HG02970 (cell line): Measurements from ENCODE around the gene CYP2B6.
"Not testable (repeated sequence)": the region's sequence is repeated elsewhere in the genome, so short reads cannot be mapped to it uniquely, and the experiment has no call there.

Experiments
- ATAC-seq: cut with Tn5 transposase; IDR thresholded peaks from one replicate; pipeline ENCODE4 v1.9.1; 2021; ENCODE audit warnings: mild to moderate bottlenecking, moderate library complexity, moderate number of reproducible peaks; ENCODE audit not compliant: unreplicated experiment, low FRiP score

Gene CYP2B6

GRCh38 chr19:41029524-41030432 is 38.7 kb downstream of the CYP2B6 start:
- no peak for ATAC-seq

- ATAC-seq, result no peak
Measured at GRCh38 chr19:41030651-41031050, 39.6 kb downstream of the CYP2B6 start.

- ATAC-seq, result no peak
Measured at GRCh38 chr19:41031916-41032315, 40.8 kb downstream of the CYP2B6 start.

- not testable (repeated sequence) for ATAC-seq
Measured at GRCh38 chr19:41033324-41033723, 42.2 kb downstream of the CYP2B6 start.

- no peak for ATAC-seq
Measured at GRCh38 chr19:41039806-41040205, 48.7 kb downstream of the CYP2B6 start.

GRCh38 chr19:41045095-41045494 is 54.0 kb downstream of the CYP2B6 start:
- ATAC-seq, result not testable (repeated sequence)

GRCh38 chr19:41050426-41050825 is 59.3 kb downstream of the CYP2B6 start:
- no peak for ATAC-seq

GRCh38 chr19:41052162-41052561 is 61.1 kb downstream of the CYP2B6 start:
- ATAC-seq, result not testable (repeated sequence)

GRCh38 chr19:41053331-41053730 is 62.2 kb downstream of the CYP2B6 start:
- not testable (repeated sequence) for ATAC-seq

- no peak for ATAC-seq
Measured at GRCh38 chr19:41064974-41065569, 74.0 kb downstream of the CYP2B6 start.
